CD4-positive, alpha-beta T cell (primary cell): Measurements from ENCODE around the gene TPCN1. TPM values are rescaled to one million over a fixed set of nuclear protein-coding genes. Genes with fewer than 3 reads are reported as not detected.

Experiments used
- ATAC-seq: fragments of 200-7000 bp; cut with Tn5 transposase; one replicate; pipeline ENCODE4 v1.10.0; 2022; ENCODE audit warnings: mild to moderate bottlenecking; ENCODE audit not compliant: poor library complexity
- CTCF ChIA-PET: fragments of 350-600 bp; sonication (Branson Sonifier 250); formaldehyde crosslinking; loops from one replicate; lab custom pipeline; 2021; ENCODE audit warnings: antibody characterized with exemption, inconsistent platforms; lab: Charles Lee
- POLR2A ChIA-PET: fragments of 350-600 bp; sonication (Branson Sonifier 250); formaldehyde crosslinking; loops from one replicate; lab custom pipeline; 2021; ENCODE audit warnings: antibody characterized with exemption, inconsistent platforms; lab: Charles Lee
- DNase-seq, 14 experiments: peaks; one replicate each; pipeline ENCODE4 v3.0.0-alpha.2; 2013 to 2020; ENCODE audit warnings: mixed read lengths in 2 of 14
- H3K27ac ChIP-seq, 2 donors: one replicate each; pipeline versions ENCODE4 v1.5.1 to v1.7.0; 2013; ENCODE audit warnings: low read length in 2 of 2, low read depth in 1 of 2, mild to moderate bottlenecking in 1 of 2
- H3K27me3 ChIP-seq, 2 experiments: 1 replicate in 1 of 2; 2 replicates in 1 of 2; pipeline versions ENCODE4 v1.6.1 to v1.7.0; 2013; ENCODE audit warnings: low read length in 2 of 2, control low read depth in 1 of 2, mild to moderate bottlenecking in 1 of 2, moderate library complexity in 1 of 2; ENCODE audit not compliant: insufficient read depth in 2 of 2, control insufficient read depth in 1 of 2
- H3K36me3 ChIP-seq: one replicate; pipeline ENCODE4 v1.6.1; 2013; ENCODE audit warnings: low read length, control low read depth; ENCODE audit not compliant: insufficient read depth
- H3K4me1 ChIP-seq: one replicate; pipeline ENCODE4 v1.6.1; 2013; ENCODE audit warnings: low read length, control low read depth; ENCODE audit not compliant: insufficient read depth
- H3K4me3 ChIP-seq: one replicate; pipeline ENCODE4 v1.5.1; 2013; ENCODE audit warnings: mild to moderate bottlenecking, low read length, moderate library complexity
- H3K9me3 ChIP-seq, 2 experiments: 1 replicate in 1 of 2; 2 replicates in 1 of 2; pipeline versions ENCODE4 v1.6.1 to v1.7.0; 2013; ENCODE audit warnings: low read length in 2 of 2, mild to moderate bottlenecking in 2 of 2, control low read depth in 1 of 2, moderate library complexity in 1 of 2; ENCODE audit not compliant: control insufficient read depth in 1 of 2, insufficient read depth in 1 of 2
- H3K27ac Mint-ChIP-seq: one replicate; pipeline ENCODE4 v1.8.0; 2020; ENCODE audit warnings: mixed read lengths
- H3K27me3 Mint-ChIP-seq: one replicate; pipeline ENCODE4 v1.8.0; 2021; ENCODE audit warnings: mixed read lengths
- H3K36me3 Mint-ChIP-seq: one replicate; pipeline ENCODE4 v1.8.0; 2021; ENCODE audit warnings: low read depth, mixed read lengths
- H3K4me1 Mint-ChIP-seq: one replicate; pipeline ENCODE4 v1.8.0; 2021; ENCODE audit warnings: low read depth, mixed read lengths
- H3K4me3 Mint-ChIP-seq: one replicate; pipeline ENCODE4 v1.8.0; 2020; ENCODE audit warnings: mild to moderate bottlenecking, mixed read lengths
- H3K9me3 Mint-ChIP-seq: one replicate; pipeline ENCODE4 v1.8.0; 2020; ENCODE audit warnings: mixed read lengths
- intact Hi-C, 2 experiments: fragments of 100-400 bp; cut with DNase I in 1 of 2; cut with micrococcal nuclease in 1 of 2; formaldehyde crosslinking; loops; one replicate each; pipeline versions ENCODE4 v1.15.1 to v1.9.0; 2023 to 2025; cut with DNase I, micrococcal nuclease
- total RNA-seq, 174 experiments: library from RNA in 2 of 174; stranded (reverse) in 2 of 174; gene quantifications; one replicate each; pipeline ENCODE4 v1.2.3 and lab custom pipeline; 2021 to 2026
- TF ChIP-seq, protein P1 (sequence below): fragments of 200-600 bp; IDR thresholded peaks from one replicate; pipeline ENCODE4 v1.8.0; 2022; ENCODE audit warnings: antibody characterized with exemption, mild to moderate bottlenecking

The TPCN1 gene
- total RNA-seq, 2 experiments from 2014 or later, result 52.4 to 59.7 TPM

DNA sequence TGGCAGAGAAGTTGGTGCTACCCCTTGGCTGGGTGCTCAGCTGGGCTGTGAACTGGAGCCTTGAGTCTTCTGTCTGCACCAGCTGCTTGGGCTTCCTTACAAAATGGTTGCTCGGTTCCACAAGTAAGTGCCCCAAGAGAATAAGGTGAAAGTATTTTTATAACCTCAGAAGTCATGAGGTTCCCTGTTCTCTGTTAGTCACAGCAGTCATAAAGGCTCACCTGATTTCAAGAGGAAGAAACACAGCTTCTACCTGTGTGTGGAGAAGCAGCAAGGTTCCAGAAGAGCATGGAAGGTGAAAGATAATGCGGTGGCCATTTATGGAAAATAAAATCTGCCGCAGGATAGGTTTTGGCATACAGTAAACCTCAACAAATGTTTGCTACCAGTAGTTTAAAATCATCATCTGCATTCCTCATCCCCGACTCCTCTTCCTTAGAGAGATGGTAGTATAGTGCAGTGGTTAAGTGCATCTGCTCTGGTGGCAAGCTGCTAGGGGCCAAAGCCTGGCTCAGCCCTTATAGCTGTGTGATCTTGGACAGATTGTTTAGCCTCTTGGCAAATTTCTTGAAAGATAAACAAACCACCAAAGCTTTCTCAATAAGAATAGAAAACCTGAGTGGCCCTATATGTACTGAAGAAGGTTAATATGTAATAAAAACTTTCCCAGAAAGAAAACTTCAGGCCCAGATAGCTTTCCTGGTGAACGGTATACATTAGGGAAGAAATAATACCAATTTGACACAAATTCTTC is 32.4 kb downstream of the TPCN1 start:
- H3K4me1 ChIP-seq, result no peaks in the 10 kb centered on the region
- H3K9me3 ChIP-seq, result peaks cover 22 to 27% of the 10 kb centered on the region in 2 experiments
- Mint-ChIP-seq H3K36me3 (peaks cover 68% of the 10 kb centered on the region), H3K4me1 (no peaks in the 10 kb centered on the region), H3K27ac (no peak overlapping the region), H3K27me3 (no peaks in the 10 kb centered on the region), H3K4me3 (no peak overlapping the region), H3K9me3 (peaks cover 4% of the 10 kb centered on the region)
- H3K27ac ChIP-seq, result no peak overlapping the region
- CTCF ChIA-PET, result no interaction called here
- intact Hi-C loops, result no loop called here
- DNase-seq, result no peak
- ATAC-seq, result no peak
- H3K4me3 ChIP-seq, result no peak overlapping the region
- peaks cover 28% of the 10 kb centered on the region for H3K36me3 ChIP-seq
- no peaks in the 10 kb centered on the region for H3K27me3 ChIP-seq
- POLR2A ChIA-PET, result interaction anchor here (0.9 kb wide), 1 partner anchor 15 kb away, joined by 3 read pairs; no protein-coding TSS in a partner anchor
- TF ChIP-seq, protein P1, sequence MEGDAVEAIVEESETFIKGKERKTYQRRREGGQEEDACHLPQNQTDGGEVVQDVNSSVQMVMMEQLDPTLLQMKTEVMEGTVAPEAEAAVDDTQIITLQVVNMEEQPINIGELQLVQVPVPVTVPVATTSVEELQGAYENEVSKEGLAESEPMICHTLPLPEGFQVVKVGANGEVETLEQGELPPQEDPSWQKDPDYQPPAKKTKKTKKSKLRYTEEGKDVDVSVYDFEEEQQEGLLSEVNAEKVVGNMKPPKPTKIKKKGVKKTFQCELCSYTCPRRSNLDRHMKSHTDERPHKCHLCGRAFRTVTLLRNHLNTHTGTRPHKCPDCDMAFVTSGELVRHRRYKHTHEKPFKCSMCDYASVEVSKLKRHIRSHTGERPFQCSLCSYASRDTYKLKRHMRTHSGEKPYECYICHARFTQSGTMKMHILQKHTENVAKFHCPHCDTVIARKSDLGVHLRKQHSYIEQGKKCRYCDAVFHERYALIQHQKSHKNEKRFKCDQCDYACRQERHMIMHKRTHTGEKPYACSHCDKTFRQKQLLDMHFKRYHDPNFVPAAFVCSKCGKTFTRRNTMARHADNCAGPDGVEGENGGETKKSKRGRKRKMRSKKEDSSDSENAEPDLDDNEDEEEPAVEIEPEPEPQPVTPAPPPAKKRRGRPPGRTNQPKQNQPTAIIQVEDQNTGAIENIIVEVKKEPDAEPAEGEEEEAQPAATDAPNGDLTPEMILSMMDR, result no peak

DNA sequence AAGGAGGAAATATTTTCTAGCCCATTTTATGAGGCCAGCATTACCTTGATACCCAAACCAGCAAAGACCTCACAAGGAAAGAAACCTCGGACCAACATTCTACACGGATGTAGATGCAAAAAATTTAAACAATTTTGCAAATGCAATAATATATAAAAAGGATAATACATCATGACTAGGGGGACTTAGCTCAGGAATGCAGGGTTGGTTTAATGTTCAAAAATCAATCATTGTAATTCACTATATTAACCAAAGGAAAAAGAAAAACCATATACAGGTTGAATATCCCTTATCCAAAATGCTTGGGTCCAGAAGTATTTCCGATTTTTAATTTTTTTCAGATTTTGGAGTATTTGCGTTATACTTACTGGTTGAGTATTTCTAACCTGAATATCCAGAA is 33.0 kb downstream of the TPCN1 start:
- TF ChIP-seq, protein P1, result no peak
- Histone ChIP-seq H3K27ac (no peak overlapping the region), H3K27me3 (no peaks in the 10 kb centered on the region), H3K36me3 (peaks cover 22% of the 10 kb centered on the region), H3K4me3 (no peak overlapping the region), H3K9me3 (peaks cover 22 to 27% of the 10 kb centered on the region in 2 experiments), H3K4me1 (no peaks in the 10 kb centered on the region)
- no peak for ATAC-seq
- no peak for DNase-seq
- intact Hi-C loops, result no loop called here
- ChIA-PET POLR2A (interaction anchor here (0.9 kb wide), 1 partner anchor 15 kb away, joined by 3 read pairs; no protein-coding TSS in a partner anchor), CTCF (no interaction called here)
- H3K4me3 Mint-ChIP-seq, result no peak overlapping the region
- H3K4me1 Mint-ChIP-seq, result peaks cover 4% of the 10 kb centered on the region
- H3K27me3 Mint-ChIP-seq, result no peaks in the 10 kb centered on the region
- H3K9me3 Mint-ChIP-seq, result peaks cover 4% of the 10 kb centered on the region
- H3K27ac Mint-ChIP-seq, result no peak overlapping the region
- H3K36me3 Mint-ChIP-seq, result peaks cover 65% of the 10 kb centered on the region

DNA sequence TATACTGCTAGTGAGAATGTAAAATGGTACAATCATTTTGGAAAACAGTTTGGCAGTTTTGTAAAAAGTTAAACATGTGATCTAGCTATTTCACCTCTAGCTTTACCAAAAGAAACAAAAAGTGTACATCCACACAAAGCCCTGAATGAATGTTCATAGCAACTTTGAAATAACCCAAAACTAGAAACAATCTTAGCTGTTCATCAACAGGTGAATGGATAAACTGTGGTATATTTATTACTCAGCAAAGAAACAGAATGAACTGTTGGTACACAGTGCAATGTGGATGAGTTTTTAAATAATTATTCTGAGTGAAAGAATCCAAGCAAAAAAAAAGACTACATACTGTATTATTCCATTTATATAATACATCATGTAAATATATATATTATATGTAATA is 36.3 kb downstream of the TPCN1 start:
- Mint-ChIP-seq H3K9me3 (peaks cover 4% of the 10 kb centered on the region), H3K27ac (no peak overlapping the region), H3K4me3 (no peak overlapping the region), H3K27me3 (no peaks in the 10 kb centered on the region), H3K4me1 (peaks cover 28% of the 10 kb centered on the region), H3K36me3 (peaks cover 57% of the 10 kb centered on the region)
- peaks cover 17 to 21% of the 10 kb centered on the region in 2 experiments for H3K9me3 ChIP-seq
- no peak overlapping the region for H3K4me3 ChIP-seq
- no peaks in the 10 kb centered on the region for H3K27me3 ChIP-seq
- intact Hi-C loops, result no loop called here
- POLR2A ChIA-PET, result no interaction called here
- H3K4me1 ChIP-seq, result peaks cover 25% of the 10 kb centered on the region
- no peak for DNase-seq
- no peak overlapping the region for H3K27ac ChIP-seq
- peaks cover 10% of the 10 kb centered on the region for H3K36me3 ChIP-seq
- ATAC-seq, result no peak
- TF ChIP-seq, protein P1, result no peak
- CTCF ChIA-PET, result interaction anchor here (0.6 kb wide), 1 partner anchor 27 kb away, joined by 3 read pairs; no protein-coding TSS in a partner anchor
